HCT116 (cell line): ENCODE measurements around the gene ACBD4. TPM values are rescaled to one million over a fixed set of nuclear protein-coding genes. Genes with fewer than 3 reads are reported as not detected.

Experiments used
- ATAC-seq: fragments of 200-7000 bp; cut with Tn5 transposase; 2 replicates; pipeline ENCODE4 v1.9.1; 2020; ENCODE audit warnings: mild to moderate bottlenecking, moderate library complexity
- BruUV-seq: library from RNA; stranded (reverse); fragments of 400-500 nt; replicated peaks from 2 replicates; lab custom pipeline; 2021; lab: Mats Ljungman, UMichigan
- CTCF ChIA-PET: fragments of 300-600 bp; sonication (Branson Sonifier 250); formaldehyde crosslinking; loops from one replicate; lab custom pipeline; 2021; ENCODE audit warnings: antibody characterized with exemption; lab: Charles Lee
- POLR2A ChIA-PET: fragments of 300-600, 350-600 bp; sonication (Branson Sonifier 250); formaldehyde crosslinking; loops from one replicate; lab custom pipeline; 2021; ENCODE audit warnings: antibody characterized with exemption; lab: Charles Lee
- RAD21 ChIA-PET, 2 experiments: fragments of 300-600 bp; sonication (Branson Sonifier 250); formaldehyde crosslinking; loops; one replicate each; lab custom pipeline; 2023; ENCODE audit warnings: low total read pairs in 2 of 2; ENCODE audit not compliant: uncharacterized antibody in 2 of 2, unreplicated experiment in 2 of 2, low non-redundant PET in 1 of 2; lab: Charles Lee
- DNase-seq: peaks from one replicate; pipeline ENCODE4 v3.0.0-alpha.2; 2010; ENCODE audit warnings: low read depth, low spot score
- H2AFZ ChIP-seq: fragments of 200-600 bp; shearing (Covaris generic), sonication (generic); 2 replicates; pipeline ENCODE4 v1.6.1; 2017; ENCODE audit warnings: low read depth, mixed run types, mixed read lengths, antibody characterized with exemption, low read length; ENCODE audit not compliant: poor library complexity, severe bottlenecking
- H3K27ac ChIP-seq: 2 replicates; pipeline ENCODE4 v1.5.1; 2012; ENCODE audit warnings: low read depth, low read length
- H3K27me3 ChIP-seq: fragments of 200-600 bp; sonication (generic); 2 replicates; pipeline ENCODE4 v1.6.1; 2016; ENCODE audit warnings: mixed run types, low read length, mixed read lengths; ENCODE audit not compliant: insufficient read depth
- H3K36me3 ChIP-seq, 2 experiments: fragments of 200-500 bp in 1 of 2; fragments of 200-600 bp in 1 of 2; sonication (Bioruptor generic) in 1 of 2; sonication (generic) in 1 of 2; 2 replicates each; pipeline versions ENCODE4 v1.5.1 to v1.6.1; 2014 to 2016; ENCODE audit warnings: low read length in 2 of 2, inconsistent platforms in 1 of 2, mixed read lengths in 1 of 2, mixed run types in 1 of 2; ENCODE audit not compliant: insufficient read depth in 2 of 2, control insufficient read depth in 1 of 2
- H3K4me1 ChIP-seq, 2 experiments: fragments of 200-600 bp in 1 of 2; sonication (generic) in 1 of 2; 2 replicates each; pipeline versions ENCODE4 v1.5.1 to v1.6.1; 2012 to 2017; ENCODE audit warnings: low read length in 2 of 2, inconsistent platforms in 1 of 2, mild to moderate bottlenecking in 1 of 2, mixed read lengths in 1 of 2, mixed run types in 1 of 2, moderate library complexity in 1 of 2; ENCODE audit not compliant: insufficient read depth in 2 of 2, control insufficient read depth in 1 of 2
- H3K4me2 ChIP-seq: fragments of 200-600 bp; sonication (generic); 2 replicates; pipeline ENCODE4 v1.6.1; 2017; ENCODE audit warnings: mixed run types, low read length, mixed read lengths
- H3K4me3 ChIP-seq, 2 experiments: fragments of 200-600 bp in 1 of 2; sonication (generic) in 1 of 2; replicated peaks in 1 of 2; 2 replicates each; pipeline ENCODE4 v1.5.1; 2011 to 2016; ENCODE audit warnings: low read length in 2 of 2, control low read depth in 1 of 2, low read depth in 1 of 2, mild to moderate bottlenecking in 1 of 2, mixed read lengths in 1 of 2, mixed run types in 1 of 2
- H3K79me2 ChIP-seq: fragments of 200-600 bp; sonication (generic); 2 replicates; pipeline ENCODE4 v1.6.1; 2017; ENCODE audit warnings: mild to moderate bottlenecking, mixed run types, low read length, moderate library complexity, mixed read lengths; ENCODE audit not compliant: insufficient read depth
- H3K9ac ChIP-seq: fragments of 200-600 bp; sonication (generic); 2 replicates; pipeline ENCODE4 v1.6.1; 2016; ENCODE audit warnings: low read length, mixed read lengths
- H3K9me2 ChIP-seq: fragments of 200-600 bp; sonication (generic), shearing (Covaris generic); 2 replicates; pipeline ENCODE4 v1.6.1; 2017; ENCODE audit warnings: mixed run types, mild to moderate bottlenecking, moderate library complexity; ENCODE audit not compliant: insufficient read depth
- H3K9me3 ChIP-seq, 2 experiments: fragments of 200-500 bp in 1 of 2; fragments of 200-600 bp in 1 of 2; sonication (Bioruptor generic) in 1 of 2; sonication (generic) in 1 of 2; 2 replicates each; pipeline ENCODE4 v1.6.1; 2014 to 2017; ENCODE audit warnings: low read length in 2 of 2, mixed read lengths in 2 of 2, inconsistent platforms in 1 of 2, low read depth in 1 of 2, mild to moderate bottlenecking in 1 of 2, mixed run types in 1 of 2, moderate library complexity in 1 of 2; ENCODE audit not compliant: control insufficient read depth in 1 of 2, insufficient read depth in 1 of 2
- H4K20me1 ChIP-seq: fragments of 200-600 bp; sonication (generic), shearing (Covaris generic); 2 replicates; pipeline ENCODE4 v1.6.1; 2017; ENCODE audit warnings: mixed run types, mild to moderate bottlenecking, moderate library complexity; ENCODE audit not compliant: insufficient read depth
- CEBPB ChIP-seq: IDR thresholded peaks from 2 replicates; pipeline ENCODE4 v1.6.1; 2012; ENCODE audit warnings: low read depth
- JUND ChIP-seq: IDR thresholded peaks from 2 replicates; pipeline ENCODE4 v1.6.1; 2012
- POLR2A ChIP-seq: IDR thresholded peaks from 2 replicates; pipeline ENCODE4 v1.7.0; 2011; ENCODE audit warnings: borderline replicate concordance; ENCODE audit not compliant: insufficient read depth, insufficient read length; ENCODE audit errors: extremely low read depth
- POLR2AphosphoS5 ChIP-seq: IDR thresholded peaks from 2 replicates; pipeline ENCODE4 v1.6.1; 2011; ENCODE audit warnings: mild to moderate bottlenecking, low read depth, low read length, moderate library complexity
- SP1 ChIP-seq: IDR thresholded peaks from 2 replicates; pipeline ENCODE4 v1.6.1; 2012; ENCODE audit warnings: low read depth
- TCF7L2 ChIP-seq: IDR thresholded peaks from 2 replicates; pipeline ENCODE4 v1.7.0; 2011; ENCODE audit warnings: borderline replicate concordance, inconsistent platforms; ENCODE audit not compliant: insufficient read depth, insufficient read length; ENCODE audit errors: extremely low read depth
- ZNF274 ChIP-seq: fragments of 200-500 bp; sonication (Bioruptor generic); IDR thresholded peaks from 2 replicates; pipeline ENCODE4 v1.6.1; 2014; ENCODE audit warnings: mild to moderate bottlenecking, low read depth, low read length, inconsistent platforms
- intact Hi-C: fragments of 100-400 bp; cut with micrococcal nuclease; formaldehyde crosslinking; loops from 2 replicates; pipeline ENCODE4 v1.10.0; 2022
- total RNA-seq: library from RNA; stranded (reverse); gene quantifications from one replicate; pipeline ENCODE4 v1.2.1, GENCODE V29; 2021; ENCODE audit not compliant: unreplicated experiment
- TF ChIP-seq, protein P1 (sequence below): IDR thresholded peaks from 2 replicates; pipeline ENCODE4 v1.6.1; 2012
- TF ChIP-seq, protein P2 (sequence below): IDR thresholded peaks from 2 replicates; pipeline ENCODE4 v1.6.1; 2012; ENCODE audit warnings: low read depth
- TF ChIP-seq, protein P3 (sequence below), 3 experiments: fragments of 200-600 bp in 1 of 3; sonication (generic) in 1 of 3; IDR thresholded peaks in 2 of 3; conservative IDR thresholded peaks in 1 of 3; 2 replicates each; pipeline ENCODE4 v1.5.1; 2012 to 2017; ENCODE audit warnings: low read depth in 2 of 3, low read length in 2 of 3, antibody characterized with exemption in 1 of 3, borderline replicate concordance in 1 of 3, control low read depth in 1 of 3, mild to moderate bottlenecking in 1 of 3, mixed read lengths in 1 of 3, mixed run types in 1 of 3, moderate library complexity in 1 of 3; ENCODE audit not compliant: insufficient read depth in 1 of 3

Gene ACBD4
- total RNA-seq, 1 experiment from 2014 or later = 13.6 TPM

DNA sequence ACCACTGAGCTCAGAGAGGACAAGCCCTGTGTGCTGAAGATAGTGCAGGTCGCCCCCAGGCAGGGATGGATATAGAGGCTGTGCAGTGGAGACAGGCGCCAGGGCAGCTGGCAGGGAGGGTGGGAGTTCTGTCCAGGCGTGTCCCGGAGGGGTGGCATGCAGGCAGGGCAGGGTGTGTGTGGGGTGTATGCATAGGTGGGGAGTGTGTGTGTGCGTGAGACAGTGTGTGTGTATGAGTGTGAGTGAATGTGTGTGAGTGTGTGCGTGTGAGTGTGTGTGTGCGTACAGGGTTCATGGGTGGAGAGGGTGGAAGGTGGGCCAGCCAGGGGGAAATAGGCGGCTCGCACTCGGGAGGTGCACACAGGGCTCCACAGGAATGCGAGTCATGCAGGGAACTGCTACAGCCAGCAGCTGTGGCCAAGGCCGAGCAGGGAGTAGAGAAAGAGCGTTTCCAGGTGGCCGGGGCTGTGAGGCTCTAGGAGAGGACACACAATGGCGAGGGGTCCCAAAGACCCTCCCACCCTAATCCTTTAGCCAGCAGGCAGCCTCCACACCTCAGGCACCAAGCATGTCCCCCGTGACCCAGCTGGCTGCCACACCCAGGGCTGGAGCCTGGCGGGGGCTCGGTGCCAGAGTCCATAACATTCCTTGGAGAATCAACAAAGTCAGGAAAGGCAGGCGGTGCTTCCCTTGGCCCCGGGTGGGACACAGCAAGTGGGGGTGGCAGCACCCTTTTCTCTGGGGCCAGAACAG, 7.8 kb upstream of the ACBD4 start:
- TF ChIP-seq TCF7L2 (no peak), ZNF274 (no peak), SP1 (peak; percentile 64), POLR2A (no peak), POLR2AphosphoS5 (no peak), CEBPB (no peak), JUND (no peak)
- TF ChIP-seq, protein P1, sequence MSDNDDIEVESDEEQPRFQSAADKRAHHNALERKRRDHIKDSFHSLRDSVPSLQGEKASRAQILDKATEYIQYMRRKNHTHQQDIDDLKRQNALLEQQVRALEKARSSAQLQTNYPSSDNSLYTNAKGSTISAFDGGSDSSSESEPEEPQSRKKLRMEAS = peak; percentile 57
- TF ChIP-seq, protein P2, sequence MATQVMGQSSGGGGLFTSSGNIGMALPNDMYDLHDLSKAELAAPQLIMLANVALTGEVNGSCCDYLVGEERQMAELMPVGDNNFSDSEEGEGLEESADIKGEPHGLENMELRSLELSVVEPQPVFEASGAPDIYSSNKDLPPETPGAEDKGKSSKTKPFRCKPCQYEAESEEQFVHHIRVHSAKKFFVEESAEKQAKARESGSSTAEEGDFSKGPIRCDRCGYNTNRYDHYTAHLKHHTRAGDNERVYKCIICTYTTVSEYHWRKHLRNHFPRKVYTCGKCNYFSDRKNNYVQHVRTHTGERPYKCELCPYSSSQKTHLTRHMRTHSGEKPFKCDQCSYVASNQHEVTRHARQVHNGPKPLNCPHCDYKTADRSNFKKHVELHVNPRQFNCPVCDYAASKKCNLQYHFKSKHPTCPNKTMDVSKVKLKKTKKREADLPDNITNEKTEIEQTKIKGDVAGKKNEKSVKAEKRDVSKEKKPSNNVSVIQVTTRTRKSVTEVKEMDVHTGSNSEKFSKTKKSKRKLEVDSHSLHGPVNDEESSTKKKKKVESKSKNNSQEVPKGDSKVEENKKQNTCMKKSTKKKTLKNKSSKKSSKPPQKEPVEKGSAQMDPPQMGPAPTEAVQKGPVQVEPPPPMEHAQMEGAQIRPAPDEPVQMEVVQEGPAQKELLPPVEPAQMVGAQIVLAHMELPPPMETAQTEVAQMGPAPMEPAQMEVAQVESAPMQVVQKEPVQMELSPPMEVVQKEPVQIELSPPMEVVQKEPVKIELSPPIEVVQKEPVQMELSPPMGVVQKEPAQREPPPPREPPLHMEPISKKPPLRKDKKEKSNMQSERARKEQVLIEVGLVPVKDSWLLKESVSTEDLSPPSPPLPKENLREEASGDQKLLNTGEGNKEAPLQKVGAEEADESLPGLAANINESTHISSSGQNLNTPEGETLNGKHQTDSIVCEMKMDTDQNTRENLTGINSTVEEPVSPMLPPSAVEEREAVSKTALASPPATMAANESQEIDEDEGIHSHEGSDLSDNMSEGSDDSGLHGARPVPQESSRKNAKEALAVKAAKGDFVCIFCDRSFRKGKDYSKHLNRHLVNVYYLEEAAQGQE = no peak
- TF ChIP-seq, protein P3, sequence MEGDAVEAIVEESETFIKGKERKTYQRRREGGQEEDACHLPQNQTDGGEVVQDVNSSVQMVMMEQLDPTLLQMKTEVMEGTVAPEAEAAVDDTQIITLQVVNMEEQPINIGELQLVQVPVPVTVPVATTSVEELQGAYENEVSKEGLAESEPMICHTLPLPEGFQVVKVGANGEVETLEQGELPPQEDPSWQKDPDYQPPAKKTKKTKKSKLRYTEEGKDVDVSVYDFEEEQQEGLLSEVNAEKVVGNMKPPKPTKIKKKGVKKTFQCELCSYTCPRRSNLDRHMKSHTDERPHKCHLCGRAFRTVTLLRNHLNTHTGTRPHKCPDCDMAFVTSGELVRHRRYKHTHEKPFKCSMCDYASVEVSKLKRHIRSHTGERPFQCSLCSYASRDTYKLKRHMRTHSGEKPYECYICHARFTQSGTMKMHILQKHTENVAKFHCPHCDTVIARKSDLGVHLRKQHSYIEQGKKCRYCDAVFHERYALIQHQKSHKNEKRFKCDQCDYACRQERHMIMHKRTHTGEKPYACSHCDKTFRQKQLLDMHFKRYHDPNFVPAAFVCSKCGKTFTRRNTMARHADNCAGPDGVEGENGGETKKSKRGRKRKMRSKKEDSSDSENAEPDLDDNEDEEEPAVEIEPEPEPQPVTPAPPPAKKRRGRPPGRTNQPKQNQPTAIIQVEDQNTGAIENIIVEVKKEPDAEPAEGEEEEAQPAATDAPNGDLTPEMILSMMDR (IDR thresholded peaks at IDR 0.05 in 2 of 3, conservative IDR thresholded peaks at IDR 0.05 in 1 of 3; ENCODE audit: borderline replicate concordance in 1 of 3, insufficient read depth in 1 of 3, low read depth in 2 of 3, low read length in 2 of 3) = no peak
- Histone ChIP-seq H3K4me1 (peaks cover 81 to 90% of the 10 kb centered on the region in 2 experiments), H3K9ac (peak overlapping the region; percentile 82), H3K36me3 (no peaks in the 10 kb centered on the region), H3K9me3 (no peaks in the 10 kb centered on the region), H3K27ac (peak overlapping the region; percentile 89), H3K9me2 (no peaks in the 10 kb centered on the region), H3K27me3 (no peaks in the 10 kb centered on the region), H3K4me3 (peak overlapping the region; percentile 24 to 47), H2AFZ (no peak overlapping the region), H3K4me2 (peak overlapping the region; percentile 100), H3K79me2 (peaks cover 76% of the 10 kb centered on the region), H4K20me1 (no peaks in the 10 kb centered on the region)
- ATAC-seq (peak; percentile 30), DNase-seq (no peak)
- RAD21 ChIA-PET = no interaction called here
- no TSS peak for BruUV-seq
- CTCF ChIA-PET = interaction anchor here (1.5 kb wide), 1 partner anchor 8 kb away, joined by 5 read pairs; the partner anchor contains the start of gene ACBD4
- intact Hi-C loops = no loop called here
- POLR2A ChIA-PET = interaction anchor here (0.7 to 3.2 kb wide), 4 partner anchors 15 to 71 kb away, joined by 3 to 15 read pairs (median 4); partner anchors contain the start of gene HEXIM1
